WTC11 (cell line): ENCODE results near the gene KRTAP4-16. TPM values are rescaled to one million over a fixed set of nuclear protein-coding genes. Genes with fewer than 3 reads are reported as not detected.
"Not testable (repeated sequence)": the region's sequence is repeated elsewhere in the genome, so short reads cannot be mapped to it uniquely, and the experiment has no call there.

Source experiments
- ATAC-seq: fragments of 200-7000 bp; cut with Tn5 transposase; 2 replicates; pipeline ENCODE4 v1.10.0; 2021; ENCODE audit warnings: mild to moderate bottlenecking, moderate library complexity
- CTCF ChIA-PET: fragments of 300-600 bp; sonication (Branson Sonifier 250); formaldehyde crosslinking; loops from one replicate; lab custom pipeline; 2021; ENCODE audit warnings: antibody characterized with exemption; lab: Charles Lee
- POLR2A ChIA-PET: fragments of 350-600 bp; sonication (Branson Sonifier 250); formaldehyde crosslinking; loops from one replicate; lab custom pipeline; 2021; ENCODE audit warnings: antibody characterized with exemption; lab: Charles Lee
- DNase-seq: peaks from one replicate; pipeline ENCODE4 v3.0.0; 2021; ENCODE audit warnings: low spot score
- H3K27ac Mint-ChIP-seq: 2 replicates; pipeline ENCODE4 v1.8.0; 2021; ENCODE audit warnings: mixed read lengths
- H3K27me3 Mint-ChIP-seq: 2 replicates; pipeline ENCODE4 v1.8.0; 2021; ENCODE audit warnings: low read depth, mild to moderate bottlenecking, moderate library complexity, mixed read lengths
- H3K36me3 Mint-ChIP-seq: 2 replicates; pipeline ENCODE4 v1.8.0; 2021; ENCODE audit warnings: mixed read lengths
- H3K4me1 Mint-ChIP-seq: 2 replicates; pipeline ENCODE4 v1.8.0; 2022; ENCODE audit warnings: mixed read lengths
- H3K4me3 Mint-ChIP-seq: 2 replicates; pipeline ENCODE4 v1.8.0; 2021; ENCODE audit warnings: mild to moderate bottlenecking, moderate library complexity, mixed read lengths
- H3K9me3 Mint-ChIP-seq: 2 replicates; pipeline ENCODE4 v1.8.0; 2021; ENCODE audit warnings: mixed read lengths
- ARID4B ChIP-seq: sonication (generic); formaldehyde crosslinking; IDR thresholded peaks from 2 replicates; pipeline ENCODE4 v1.8.0; 2023; ENCODE audit warnings: missing genetic modification reagents, mild to moderate bottlenecking, borderline replicate concordance
- E2F4 ChIP-seq: sonication (generic); formaldehyde crosslinking; IDR thresholded peaks from 2 replicates; pipeline ENCODE4 v1.8.1; 2022; ENCODE audit warnings: low read depth, mild to moderate bottlenecking, moderate library complexity, missing genetic modification reagents, borderline replicate concordance
- EMX1 ChIP-seq: fragments of 250-450 bp; sonication (Bioruptor Pico); IDR thresholded peaks from 2 replicates; pipeline ENCODE4 v1.8.0; 2021; ENCODE audit warnings: mild to moderate bottlenecking
- FOXK1 ChIP-seq: sonication (generic); formaldehyde crosslinking; IDR thresholded peaks from 2 replicates; pipeline ENCODE4 v1.8.0; 2022; ENCODE audit warnings: mild to moderate bottlenecking, moderate library complexity, missing genetic modification reagents
- JAZF1 ChIP-seq: fragments of 250-450 bp; sonication (Bioruptor Pico); IDR thresholded peaks from 2 replicates; pipeline ENCODE4 v1.9.0; 2021; ENCODE audit warnings: moderate library complexity, mild to moderate bottlenecking, inconsistent platforms
- NFE2L1 ChIP-seq: sonication (generic); formaldehyde crosslinking; IDR thresholded peaks from 2 replicates; pipeline ENCODE4 v1.8.1; 2023; ENCODE audit warnings: missing genetic modification reagents
- NR1H2 ChIP-seq: sonication (generic); formaldehyde crosslinking; IDR thresholded peaks from 2 replicates; pipeline ENCODE4 v1.9.0; 2021; ENCODE audit warnings: mild to moderate bottlenecking, moderate library complexity, missing genetic modification reagents
- PREB ChIP-seq: sonication (generic); formaldehyde crosslinking; IDR thresholded peaks from 2 replicates; pipeline ENCODE4 v1.8.1; 2022; ENCODE audit warnings: mild to moderate bottlenecking, missing genetic modification reagents, moderate library complexity, borderline replicate concordance
- RORB ChIP-seq: fragments of 250-450 bp; sonication (Bioruptor Pico); IDR thresholded peaks from 2 replicates; pipeline ENCODE4 v1.9.0; 2021; ENCODE audit warnings: mild to moderate bottlenecking
- SP1 ChIP-seq: sonication (generic); formaldehyde crosslinking; conservative IDR thresholded peaks from 2 replicates; pipeline ENCODE4 v1.8.1; 2022; ENCODE audit warnings: missing genetic modification reagents
- STAT6 ChIP-seq: sonication (generic); formaldehyde crosslinking; conservative IDR thresholded peaks from 2 replicates; pipeline ENCODE4 v1.8.1; 2023; ENCODE audit warnings: mild to moderate bottlenecking, low read depth, missing genetic modification reagents, moderate library complexity
- TEAD1 ChIP-seq: sonication (generic); formaldehyde crosslinking; IDR thresholded peaks from 2 replicates; pipeline ENCODE4 v1.8.0; 2022; ENCODE audit warnings: mild to moderate bottlenecking, missing genetic modification reagents
- TP53 ChIP-seq: sonication (generic); formaldehyde crosslinking; IDR thresholded peaks from 2 replicates; pipeline ENCODE4 v1.8.1; 2023; ENCODE audit warnings: mild to moderate bottlenecking, missing genetic modification reagents
- ZMAT4 ChIP-seq: fragments of 250-450 bp; sonication (Bioruptor Pico); IDR thresholded peaks from 2 replicates; pipeline ENCODE4 v1.9.0; 2021; ENCODE audit warnings: mild to moderate bottlenecking
- ZNF423 ChIP-seq: fragments of 250-450 bp; sonication (Bioruptor Pico); IDR thresholded peaks from 2 replicates; pipeline ENCODE4 v2.1.2; 2022; ENCODE audit warnings: mild to moderate bottlenecking, moderate library complexity
- ZNF425 ChIP-seq: fragments of 250-450 bp; sonication (Bioruptor Pico); conservative IDR thresholded peaks from 2 replicates; pipeline ENCODE4 v1.9.0; 2021; ENCODE audit warnings: mild to moderate bottlenecking
- ZNF512 ChIP-seq: sonication (generic); formaldehyde crosslinking; IDR thresholded peaks from 2 replicates; pipeline ENCODE4 v1.8.1; 2022; ENCODE audit warnings: missing genetic modification reagents, borderline replicate concordance
- total RNA-seq: library from RNA; stranded (reverse); gene quantifications from 3 replicates; pipeline ENCODE4 v1.2.3, GENCODE V29; 2021

KRTAP4-16 gene
- total RNA-seq, 1 experiment from 2014 or later: not detected

GRCh38 chr17:41148971-41149651 is 47.1 kb upstream of the KRTAP4-16 start:
- CTCF ChIA-PET: not testable (repeated sequence)

GRCh38 chr17:41147531-41148204 is 45.7 kb upstream of the KRTAP4-16 start:
- ATAC-seq: no peak
- Mint-ChIP-seq H3K27me3 (no peaks in the 10 kb centered on the region; the same call in 1 of the 2 replicates), H3K36me3 (peaks cover 16% of the 10 kb centered on the region), H3K4me3 (no peak overlapping the region), H3K4me1 (peaks cover 8% of the 10 kb centered on the region; the same call in 1 of the 2 replicates), H3K9me3 (peaks cover 22% of the 10 kb centered on the region), H3K27ac (no peak overlapping the region)
- no peak for DNase-seq
- TF ChIP-seq E2F4 (CRISPR knock-in tag) (no peak), TEAD1 (CRISPR knock-in tag) (no peak), NFE2L1 (CRISPR knock-in tag) (no peak), TP53 (no peak), JAZF1 (no peak), RORB (CRISPR knock-in tag) (no peak), ZMAT4 (no peak), NR1H2 (CRISPR knock-in tag) (no peak), ZNF512 (CRISPR knock-in tag) (no peak), SP1 (no peak), ARID4B (CRISPR knock-in tag) (no peak)
- ChIA-PET CTCF (no interaction called here), POLR2A (no interaction called here)

More at GRCh38 chr17:41148971-41149651, 47.1 kb upstream of the KRTAP4-16 start:
- H3K4me1 Mint-ChIP-seq, H3K36me3 Mint-ChIP-seq, DNase-seq, POLR2A ChIA-PET, H3K4me3 Mint-ChIP-seq, H3K27ac Mint-ChIP-seq, H3K27me3 Mint-ChIP-seq, ATAC-seq: not testable (repeated sequence)
- H3K9me3 Mint-ChIP-seq: peaks cover 17% of the 10 kb centered on the region
- TF ChIP-seq ZNF423: peak; percentile 70

GRCh38 chr17:41145261-41145660 is 43.3 kb upstream of the KRTAP4-16 start:
- peaks cover 27% of the 10 kb centered on the region for H3K36me3 Mint-ChIP-seq
- no peak overlapping the region for H3K4me3 Mint-ChIP-seq
- H3K9me3 Mint-ChIP-seq: peaks cover 44% of the 10 kb centered on the region
- peaks cover 8% of the 10 kb centered on the region; the same call in 1 of the 2 replicates for H3K4me1 Mint-ChIP-seq
- ChIA-PET CTCF (no interaction called here), POLR2A (no interaction called here)
- ATAC-seq: no peak
- no peak for DNase-seq
- H3K27me3 Mint-ChIP-seq: peaks cover 3% of the 10 kb centered on the region; the same call in 1 of the 2 replicates
- H3K27ac Mint-ChIP-seq: no peak overlapping the region
- TF ChIP-seq NFE2L1 (CRISPR knock-in tag): no peak
- TF ChIP-seq EMX1: no peak
- TF ChIP-seq STAT6 (CRISPR knock-in tag): no peak
- TF ChIP-seq FOXK1 (CRISPR knock-in tag): no peak
- no peak for TF ChIP-seq ZNF425
- TF ChIP-seq PREB (CRISPR knock-in tag): no peak
- TF ChIP-seq ZNF423: no peak
